ENCODE data around the gene UMODL1. TPM values are rescaled to one million over a fixed set of nuclear protein-coding genes. Genes with fewer than 3 reads are reported as not detected.

The UMODL1 gene
- total and polyA plus RNA-seq, 4 donors = 0.10 to 0.28 (median 0.14) TPM; not detected in 1

- Histone ChIP-seq H3K4me1 (ENCODE audit: control insufficient read depth in 5 of 5, insufficient read depth in 5 of 5, low read length in 5 of 5) (peaks cover 0 to 37% (median 13%) of the 10 kb centered on the region in 5 donors), H3K36me3 (ENCODE audit: control insufficient read depth in 4 of 4, insufficient read depth in 4 of 4, low read length in 4 of 4) (no peaks in the 10 kb centered on the region), H3K9ac (ENCODE audit: insufficient read depth in 1 of 2, low read length in 2 of 2) (no peak overlapping the region), H3K9me3 (ENCODE audit: control insufficient read depth in 4 of 4, insufficient read depth in 3 of 4, low read length in 3 of 4) (no peaks in the 10 kb centered on the region), H3K27me3 (ENCODE audit: control insufficient read depth in 3 of 3, insufficient read depth in 3 of 3, low read length in 2 of 3) (no peaks in the 10 kb centered on the region), H3K27ac (ENCODE audit: low read depth in 1 of 2, low read length in 1 of 2) (no peak overlapping the region), H3K4me3 (no peak overlapping the region)
- WGBS, 2 donors = 89 to 91% methylated on average over 17 of the region's 17 CpGs
- no peak for TF ChIP-seq CTCF (IDR thresholded peaks at IDR 0.05; ENCODE audit: control extremely low read depth, extremely low read depth)
- DNase-seq = no peak
- ATAC-seq (ENCODE audit: insufficient read depth, low FRiP score) = no peak
These were observed 83.3 kb downstream of the UMODL1 start for GRCh38 chr21:42154237-42155044.

GRCh38 chr21:42155045-42155855 is 84.1 kb downstream of the UMODL1 start:
- Histone ChIP-seq H3K36me3 (ENCODE audit: control insufficient read depth in 4 of 4, insufficient read depth in 4 of 4, low read length in 4 of 4) (no peaks in the 10 kb centered on the region), H3K27me3 (ENCODE audit: control insufficient read depth in 3 of 3, insufficient read depth in 3 of 3, low read length in 2 of 3) (no peaks in the 10 kb centered on the region), H3K4me1 (ENCODE audit: control insufficient read depth in 5 of 5, insufficient read depth in 5 of 5, low read length in 5 of 5) (peaks cover 0 to 29% (median 13%) of the 10 kb centered on the region in 5 donors), H3K9me3 (ENCODE audit: control insufficient read depth in 4 of 4, insufficient read depth in 3 of 4, low read length in 3 of 4) (no peaks in the 10 kb centered on the region), H3K4me3 (no peak overlapping the region), H3K9ac (ENCODE audit: insufficient read depth in 1 of 2, low read length in 2 of 2) (no peak overlapping the region), H3K27ac (ENCODE audit: low read depth in 1 of 2, low read length in 1 of 2) (no peak overlapping the region)
- no peak for TF ChIP-seq CTCF (IDR thresholded peaks at IDR 0.05; ENCODE audit: control extremely low read depth, extremely low read depth)
- no peak for ATAC-seq (ENCODE audit: insufficient read depth, low FRiP score)
- DNase-seq = no peak
- WGBS, 2 donors = 73 to 88% methylated on average over 23 of the region's 23 CpGs

GRCh38 chr21:42156690-42157605 is 85.8 kb downstream of the UMODL1 start:
- Histone ChIP-seq H3K27ac (ENCODE audit: low read depth in 1 of 2, low read length in 1 of 2) (no peak overlapping the region), H3K9me3 (ENCODE audit: control insufficient read depth in 4 of 4, insufficient read depth in 3 of 4, low read length in 3 of 4) (no peaks in the 10 kb centered on the region), H3K4me1 (ENCODE audit: control insufficient read depth in 5 of 5, insufficient read depth in 5 of 5, low read length in 5 of 5) (peaks cover 0 to 27% (median 6%) of the 10 kb centered on the region in 5 donors), H3K36me3 (ENCODE audit: control insufficient read depth in 4 of 4, insufficient read depth in 4 of 4, low read length in 4 of 4) (no peaks in the 10 kb centered on the region), H3K9ac (ENCODE audit: insufficient read depth in 1 of 2, low read length in 2 of 2) (no peak overlapping the region), H3K4me3 (no peak overlapping the region), H3K27me3 (ENCODE audit: control insufficient read depth in 3 of 3, insufficient read depth in 3 of 3, low read length in 2 of 3) (no peaks in the 10 kb centered on the region)
- no peak for ATAC-seq (ENCODE audit: insufficient read depth, low FRiP score)
- peak; percentile 69 to 83 (median 74) for DNase-seq
- 70 to 77% methylated on average over 20 of the region's 20 CpGs for WGBS, 2 donors
- TF ChIP-seq CTCF (IDR thresholded peaks at IDR 0.05; ENCODE audit: control extremely low read depth, extremely low read depth) = no peak

Measured in lung (tissue), 12 donors.